Activated B cell treated with CpG ODN at 0.5 μM for 24 hours (primary cell): ENCODE data around the gene SUGCT. TPM values are rescaled to one million over a fixed set of nuclear protein-coding genes. Genes with fewer than 3 reads are reported as not detected.

ENCODE experiments used
- ATAC-seq: fragments of 200-7000 bp; cut with Tn5 transposase; one replicate; pipeline ENCODE4 v1.10.0; 2021; ENCODE audit warnings: low read depth, mild to moderate bottlenecking, moderate library complexity
- CTCF ChIA-PET: fragments of 350-600 bp; sonication (Branson Sonifier 250); formaldehyde crosslinking; loops from one replicate; lab custom pipeline; 2021; ENCODE audit warnings: antibody characterized with exemption; lab: Charles Lee
- POLR2A ChIA-PET: fragments of 350-600 bp; sonication (Branson Sonifier 250); formaldehyde crosslinking; loops from one replicate; lab custom pipeline; 2021; ENCODE audit warnings: antibody characterized with exemption; lab: Charles Lee
- DNase-seq: peaks from one replicate; pipeline ENCODE4 v3.0.0; 2022
- H3K27ac Mint-ChIP-seq: one replicate; pipeline ENCODE4 v1.8.0; 2020; ENCODE audit warnings: mixed read lengths
- H3K27me3 Mint-ChIP-seq: one replicate; pipeline ENCODE4 v1.8.0; 2021; ENCODE audit warnings: mixed read lengths
- H3K36me3 Mint-ChIP-seq: one replicate; pipeline ENCODE4 v1.8.0; 2021; ENCODE audit warnings: low read depth, mixed read lengths
- H3K4me1 Mint-ChIP-seq: one replicate; pipeline ENCODE4 v1.8.0; 2021; ENCODE audit warnings: mixed read lengths
- H3K4me3 Mint-ChIP-seq: one replicate; pipeline ENCODE4 v1.8.0; 2020; ENCODE audit warnings: mild to moderate bottlenecking, mixed read lengths
- H3K9me3 Mint-ChIP-seq: one replicate; pipeline ENCODE4 v1.8.0; 2020; ENCODE audit warnings: mixed read lengths
- CTCF ChIP-seq: fragments of 200-600 bp; IDR thresholded peaks from one replicate; pipeline ENCODE4 v1.8.0; 2022; ENCODE audit warnings: antibody characterized with exemption, mild to moderate bottlenecking
- intact Hi-C: fragments of 100-400 bp; cut with micrococcal nuclease; formaldehyde crosslinking; loops from one replicate; pipeline ENCODE4 v1.15.1; 2024
- total RNA-seq: library from RNA; stranded (reverse); gene quantifications from 2 replicates; pipeline ENCODE4 v1.2.3, GENCODE V29; 2022

SUGCT gene
- total RNA-seq, 1 donor from 2014 or later, result 1.3 TPM

GRCh38 chr7:40799493-40800403 lies 664.9 kb downstream of the SUGCT start:
- intact Hi-C loops, result no loop called here
- Mint-ChIP-seq H3K4me3 (no peak overlapping the region), H3K27ac (no peak overlapping the region), H3K27me3 (no peaks in the 10 kb centered on the region), H3K9me3 (no peaks in the 10 kb centered on the region), H3K36me3 (no peaks in the 10 kb centered on the region), H3K4me1 (peaks cover 1% of the 10 kb centered on the region)
- TF ChIP-seq CTCF, result no peak
- no peak for ATAC-seq
- CTCF ChIA-PET, result no interaction called here
- POLR2A ChIA-PET, result no interaction called here
- DNase-seq, result no peak

- ChIA-PET CTCF (no interaction called here), POLR2A (no interaction called here)
- no peaks in the 10 kb centered on the region for H3K36me3 Mint-ChIP-seq
Observed at GRCh38 chr7:40800771-40801170, 666.0 kb downstream of the SUGCT start.

GRCh38 chr7:40802497-40802896 lies 667.7 kb downstream of the SUGCT start:
- Mint-ChIP-seq H3K36me3 (no peaks in the 10 kb centered on the region), H3K4me3 (no peak overlapping the region), H3K27me3 (no peaks in the 10 kb centered on the region), H3K27ac (no peak overlapping the region), H3K4me1 (peaks cover 14% of the 10 kb centered on the region), H3K9me3 (no peaks in the 10 kb centered on the region)
- intact Hi-C loops, result no loop called here
- CTCF ChIA-PET, result no interaction called here
- ATAC-seq, result no peak
- POLR2A ChIA-PET, result no interaction called here
- DNase-seq, result no peak
- no peak for TF ChIP-seq CTCF

More at GRCh38 chr7:40800771-40801170, 666.0 kb downstream of the SUGCT start:
- H3K27me3 Mint-ChIP-seq, result no peaks in the 10 kb centered on the region
- intact Hi-C loops, result no loop called here
- no peak overlapping the region for H3K27ac Mint-ChIP-seq
- H3K4me1 Mint-ChIP-seq, result peaks cover 3% of the 10 kb centered on the region
- TF ChIP-seq CTCF, result no peak
- H3K9me3 Mint-ChIP-seq, result no peaks in the 10 kb centered on the region
- no peak for DNase-seq
- no peak overlapping the region for H3K4me3 Mint-ChIP-seq
- ATAC-seq, result no peak

GRCh38 chr7:40804477-40805215 lies 669.8 kb downstream of the SUGCT start:
- no peak overlapping the region for H3K4me3 Mint-ChIP-seq
- no peaks in the 10 kb centered on the region for H3K27me3 Mint-ChIP-seq
- no peak for TF ChIP-seq CTCF
- intact Hi-C loops, result no loop called here
- peaks cover 33% of the 10 kb centered on the region for H3K4me1 Mint-ChIP-seq
- CTCF ChIA-PET, result no interaction called here
- ATAC-seq (no peak), DNase-seq (no peak)
- POLR2A ChIA-PET, result no interaction called here
- H3K9me3 Mint-ChIP-seq, result no peaks in the 10 kb centered on the region
- no peaks in the 10 kb centered on the region for H3K36me3 Mint-ChIP-seq
- no peak overlapping the region for H3K27ac Mint-ChIP-seq

- Mint-ChIP-seq H3K36me3 (no peaks in the 10 kb centered on the region), H3K27ac (no peak overlapping the region), H3K4me3 (no peak overlapping the region), H3K27me3 (no peaks in the 10 kb centered on the region), H3K9me3 (no peaks in the 10 kb centered on the region), H3K4me1 (peaks cover 40% of the 10 kb centered on the region)
- intact Hi-C loops, result no loop called here
- no peak for TF ChIP-seq CTCF
- DNase-seq (no peak), ATAC-seq (no peak)
- ChIA-PET POLR2A (no interaction called here), CTCF (no interaction called here)
Observed at GRCh38 chr7:40805361-40805760, 670.6 kb downstream of the SUGCT start.
